OCI-LY1 (cell line): ENCODE measurements around the gene QPRT.

ENCODE experiments used
- EZH2 ChIP-seq: fragments of 200-600 bp; sonication (generic), shearing (Covaris generic); IDR thresholded peaks from 2 replicates; pipeline ENCODE4 v1.8.0; 2017; ENCODE audit warnings: borderline replicate concordance, mixed run types, mild to moderate bottlenecking, antibody characterized with exemption, low read length, moderate library complexity, mixed read lengths
- TF ChIP-seq, protein P1 (sequence below): fragments of 200-600 bp; sonication (generic), shearing (Covaris generic); IDR thresholded peaks from 2 replicates; pipeline ENCODE4 v1.5.1; 2017; ENCODE audit warnings: mild to moderate bottlenecking, antibody characterized with exemption, low read length, moderate library complexity, mixed read lengths

DNA sequence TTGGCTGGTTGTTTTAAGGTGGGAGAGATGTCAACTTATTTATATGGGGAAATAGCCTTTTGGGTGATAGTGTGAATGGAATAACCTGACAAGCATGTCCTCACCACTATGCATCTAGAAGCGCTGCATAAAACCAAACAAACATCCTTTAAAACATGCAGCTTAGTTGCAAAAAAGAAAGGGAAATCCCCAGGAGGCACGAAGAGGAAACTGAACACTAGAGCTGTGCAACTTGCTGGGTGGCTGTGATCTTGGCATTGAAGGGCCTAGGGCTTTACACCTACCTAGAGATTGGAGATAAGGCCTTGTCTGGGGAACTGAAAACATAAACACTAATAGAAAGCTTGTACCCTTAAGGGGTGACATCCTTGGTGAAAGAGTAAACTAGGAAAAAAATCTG, 59.5 kb downstream of the QPRT start:
- TF ChIP-seq, protein P1, sequence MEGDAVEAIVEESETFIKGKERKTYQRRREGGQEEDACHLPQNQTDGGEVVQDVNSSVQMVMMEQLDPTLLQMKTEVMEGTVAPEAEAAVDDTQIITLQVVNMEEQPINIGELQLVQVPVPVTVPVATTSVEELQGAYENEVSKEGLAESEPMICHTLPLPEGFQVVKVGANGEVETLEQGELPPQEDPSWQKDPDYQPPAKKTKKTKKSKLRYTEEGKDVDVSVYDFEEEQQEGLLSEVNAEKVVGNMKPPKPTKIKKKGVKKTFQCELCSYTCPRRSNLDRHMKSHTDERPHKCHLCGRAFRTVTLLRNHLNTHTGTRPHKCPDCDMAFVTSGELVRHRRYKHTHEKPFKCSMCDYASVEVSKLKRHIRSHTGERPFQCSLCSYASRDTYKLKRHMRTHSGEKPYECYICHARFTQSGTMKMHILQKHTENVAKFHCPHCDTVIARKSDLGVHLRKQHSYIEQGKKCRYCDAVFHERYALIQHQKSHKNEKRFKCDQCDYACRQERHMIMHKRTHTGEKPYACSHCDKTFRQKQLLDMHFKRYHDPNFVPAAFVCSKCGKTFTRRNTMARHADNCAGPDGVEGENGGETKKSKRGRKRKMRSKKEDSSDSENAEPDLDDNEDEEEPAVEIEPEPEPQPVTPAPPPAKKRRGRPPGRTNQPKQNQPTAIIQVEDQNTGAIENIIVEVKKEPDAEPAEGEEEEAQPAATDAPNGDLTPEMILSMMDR, result no peak
- no peak for TF ChIP-seq EZH2
